ENCODE results near the gene HSPA12B. TPM values are rescaled to one million over a fixed set of nuclear protein-coding genes. Genes with fewer than 3 reads are reported as not detected.
A peak's percentile ranks its signal among the peaks of the same experiment; 100 is the strongest.

HSPA12B gene
- total RNA-seq, 1 donor from 2014 or later = 21.6 TPM

DNA sequence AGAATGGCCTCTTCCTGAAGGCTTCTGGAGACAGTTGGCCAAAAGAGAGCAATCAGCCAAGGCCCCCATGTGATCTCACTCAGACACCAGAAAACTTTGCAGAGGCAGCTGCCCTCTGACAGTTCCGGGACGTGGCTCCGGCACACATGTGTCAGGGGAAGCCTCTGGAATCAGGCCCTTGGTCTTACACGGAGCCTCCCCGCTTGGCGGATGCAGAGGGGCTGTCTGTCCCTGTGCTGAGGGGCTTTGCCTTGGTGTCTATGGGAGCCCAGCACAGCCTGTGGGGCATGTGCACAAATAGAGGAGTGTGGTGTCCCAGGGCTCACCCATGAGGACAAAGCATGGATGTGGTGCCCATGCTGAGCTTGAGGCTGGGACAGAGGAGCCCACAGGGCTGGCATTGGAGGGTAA, 33.9 kb upstream of the HSPA12B start:
- H3K9me3 ChIP-seq = no peaks in the 10 kb centered on the region
- no peak for TF ChIP-seq POLR2AphosphoS5 (IDR thresholded peaks at IDR 0.05; ENCODE audit: insufficient read depth in 1 of 2, low read depth in 1 of 2)
- H3K4me1 ChIP-seq = no peaks in the 10 kb centered on the region
- H3K27ac ChIP-seq = no peak overlapping the region
- intact Hi-C loops (cut with DNase I) = no loop called here
- DNase-seq (ENCODE audit: extremely low spot score in 2 of 2) = no peak
- H3K4me3 ChIP-seq = no peak overlapping the region
- no peaks in the 10 kb centered on the region for H3K27me3 ChIP-seq
- no peaks in the 10 kb centered on the region for H3K36me3 ChIP-seq

DNA sequence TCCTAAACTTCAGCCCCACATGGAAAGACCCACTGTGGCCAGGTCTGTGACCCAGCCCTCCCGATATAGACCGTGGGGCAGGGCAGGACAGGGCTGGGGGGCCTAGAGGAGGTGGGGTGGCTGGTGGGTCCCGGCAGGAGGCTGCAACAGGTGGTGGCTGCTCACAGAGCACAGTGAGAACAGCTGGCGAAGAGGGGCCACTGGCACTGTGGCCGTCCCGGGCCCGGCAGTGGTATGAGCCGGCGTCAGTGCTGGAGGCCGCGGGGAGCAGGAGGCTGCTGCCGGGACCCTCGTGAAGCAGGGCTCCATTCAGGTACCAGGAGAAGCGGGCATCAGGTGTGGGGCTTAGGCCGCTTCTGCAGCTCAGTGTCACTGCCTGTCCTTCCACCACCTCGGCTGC, 33.4 kb upstream of the HSPA12B start:
- Histone ChIP-seq H3K9me3 (no peaks in the 10 kb centered on the region), H3K4me3 (no peak overlapping the region), H3K27ac (no peak overlapping the region), H3K27me3 (no peaks in the 10 kb centered on the region), H3K36me3 (no peaks in the 10 kb centered on the region), H3K4me1 (no peaks in the 10 kb centered on the region)
- TF ChIP-seq, protein P1, sequence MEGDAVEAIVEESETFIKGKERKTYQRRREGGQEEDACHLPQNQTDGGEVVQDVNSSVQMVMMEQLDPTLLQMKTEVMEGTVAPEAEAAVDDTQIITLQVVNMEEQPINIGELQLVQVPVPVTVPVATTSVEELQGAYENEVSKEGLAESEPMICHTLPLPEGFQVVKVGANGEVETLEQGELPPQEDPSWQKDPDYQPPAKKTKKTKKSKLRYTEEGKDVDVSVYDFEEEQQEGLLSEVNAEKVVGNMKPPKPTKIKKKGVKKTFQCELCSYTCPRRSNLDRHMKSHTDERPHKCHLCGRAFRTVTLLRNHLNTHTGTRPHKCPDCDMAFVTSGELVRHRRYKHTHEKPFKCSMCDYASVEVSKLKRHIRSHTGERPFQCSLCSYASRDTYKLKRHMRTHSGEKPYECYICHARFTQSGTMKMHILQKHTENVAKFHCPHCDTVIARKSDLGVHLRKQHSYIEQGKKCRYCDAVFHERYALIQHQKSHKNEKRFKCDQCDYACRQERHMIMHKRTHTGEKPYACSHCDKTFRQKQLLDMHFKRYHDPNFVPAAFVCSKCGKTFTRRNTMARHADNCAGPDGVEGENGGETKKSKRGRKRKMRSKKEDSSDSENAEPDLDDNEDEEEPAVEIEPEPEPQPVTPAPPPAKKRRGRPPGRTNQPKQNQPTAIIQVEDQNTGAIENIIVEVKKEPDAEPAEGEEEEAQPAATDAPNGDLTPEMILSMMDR (IDR thresholded peaks at IDR 0.05) = no peak
- TF ChIP-seq POLR2A (IDR thresholded peaks at IDR 0.05) (no peak), POLR2AphosphoS5 (IDR thresholded peaks at IDR 0.05; ENCODE audit: insufficient read depth in 1 of 2, low read depth in 1 of 2) (no peak)
- intact Hi-C loops (cut with DNase I) = no loop called here
- DNase-seq (ENCODE audit: extremely low spot score in 2 of 2) = no peak

DNA sequence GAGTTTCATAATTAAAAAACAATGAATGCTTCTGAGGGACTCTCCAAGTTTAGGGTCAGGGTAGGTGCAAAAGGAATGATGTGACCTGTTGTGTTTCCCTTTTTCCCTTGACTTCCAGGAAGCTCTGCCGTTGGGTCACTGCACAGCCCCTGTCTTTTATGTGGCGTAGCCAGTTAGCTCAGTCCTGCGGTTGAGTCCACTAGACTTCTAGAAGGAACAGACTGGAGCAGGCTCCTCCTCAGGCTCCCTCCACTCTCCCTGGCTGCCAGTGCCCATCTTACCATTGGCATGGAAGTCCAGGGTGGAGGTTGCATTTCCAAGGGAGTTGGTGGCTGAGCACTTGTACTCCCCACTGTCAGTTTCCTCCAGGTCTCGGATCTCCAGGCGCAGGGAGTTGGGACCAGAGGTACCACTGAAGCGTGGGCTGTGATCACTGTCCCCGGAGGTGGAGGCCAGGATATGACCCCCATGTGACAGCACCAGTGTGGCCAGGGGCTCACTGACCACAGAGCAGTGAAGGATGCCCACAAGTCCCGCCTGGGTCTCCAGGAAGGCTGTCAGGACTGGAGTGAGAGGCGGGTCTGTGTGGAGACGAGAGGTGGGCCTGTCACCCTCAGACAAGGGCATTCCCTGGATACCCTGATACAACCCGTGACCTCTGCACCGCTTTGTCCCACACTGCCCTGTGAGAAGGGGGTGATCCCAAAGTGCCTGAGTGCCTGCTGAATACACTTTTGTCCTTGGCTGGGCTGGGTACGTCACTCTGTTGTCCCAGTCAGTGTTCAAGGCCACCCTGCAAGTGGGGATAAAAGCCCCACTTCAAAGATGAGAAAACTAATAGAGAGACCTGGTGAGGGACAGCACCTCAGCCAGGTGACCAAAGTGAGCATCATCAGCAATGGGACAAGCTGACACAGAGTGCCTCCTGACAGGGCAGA, 31.2 kb upstream of the HSPA12B start:
- no peaks in the 10 kb centered on the region for H3K27me3 ChIP-seq
- H3K4me1 ChIP-seq = no peaks in the 10 kb centered on the region
- H3K27ac ChIP-seq = no peak overlapping the region
- peak in 1 of 2 donors; percentile 84 for DNase-seq (ENCODE audit: extremely low spot score in 2 of 2)
- intact Hi-C loops (cut with DNase I) = no loop called here
- H3K9me3 ChIP-seq = no peaks in the 10 kb centered on the region
- H3K36me3 ChIP-seq = no peaks in the 10 kb centered on the region
- TF ChIP-seq POLR2A (IDR thresholded peaks at IDR 0.05) = no peak
- TF ChIP-seq, protein P1 (IDR thresholded peaks at IDR 0.05) = no peak
- no peak for TF ChIP-seq POLR2AphosphoS5 (IDR thresholded peaks at IDR 0.05; ENCODE audit: insufficient read depth in 1 of 2, low read depth in 1 of 2)
- H3K4me3 ChIP-seq = no peak overlapping the region

DNA sequence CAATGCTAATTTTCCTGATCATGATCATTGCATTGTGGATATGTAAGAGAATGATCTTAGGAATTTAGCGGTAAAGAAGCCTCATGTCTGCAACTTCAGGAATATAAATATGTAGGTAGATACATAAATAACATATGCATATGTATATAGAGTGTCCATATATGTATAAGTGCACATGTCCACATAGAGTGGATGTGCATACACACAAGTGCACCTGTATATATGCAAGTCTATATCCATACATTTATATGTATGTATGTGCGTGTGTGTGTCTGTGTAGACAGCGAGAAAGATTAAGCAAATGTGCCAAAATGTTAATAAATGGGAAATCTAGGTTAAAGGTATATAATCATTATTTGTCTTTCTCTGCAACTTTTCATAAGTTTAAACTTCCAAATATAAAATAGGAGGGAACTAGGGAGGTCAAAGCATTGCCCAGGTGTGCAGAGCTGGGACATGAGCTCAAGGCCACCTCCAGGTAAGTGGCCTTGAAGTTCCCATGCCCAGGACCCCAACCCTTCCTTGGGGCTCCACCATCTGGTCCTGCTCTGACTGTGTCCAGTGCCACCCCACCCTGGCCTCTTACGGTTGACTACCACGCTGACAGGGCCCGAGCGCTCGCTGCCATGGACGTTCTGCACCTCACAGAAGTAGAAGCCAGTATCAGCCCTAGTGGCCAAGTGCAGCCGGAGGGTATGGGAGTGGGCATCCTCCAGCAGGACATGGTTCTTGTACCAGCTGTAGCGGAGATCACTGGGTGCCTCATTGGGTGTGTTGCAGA, 29.7 kb upstream of the HSPA12B start:
- Histone ChIP-seq H3K4me3 (no peak overlapping the region), H3K4me1 (no peaks in the 10 kb centered on the region), H3K36me3 (no peaks in the 10 kb centered on the region), H3K27ac (no peak overlapping the region), H3K9me3 (no peaks in the 10 kb centered on the region), H3K27me3 (no peaks in the 10 kb centered on the region)
- TF ChIP-seq, protein P1 (IDR thresholded peaks at IDR 0.05) = no peak
- TF ChIP-seq POLR2A (IDR thresholded peaks at IDR 0.05) (no peak), POLR2AphosphoS5 (IDR thresholded peaks at IDR 0.05; ENCODE audit: insufficient read depth in 1 of 2, low read depth in 1 of 2) (no peak)
- intact Hi-C loops (cut with DNase I) = no loop called here
- no peak for DNase-seq (ENCODE audit: extremely low spot score in 2 of 2)

DNA sequence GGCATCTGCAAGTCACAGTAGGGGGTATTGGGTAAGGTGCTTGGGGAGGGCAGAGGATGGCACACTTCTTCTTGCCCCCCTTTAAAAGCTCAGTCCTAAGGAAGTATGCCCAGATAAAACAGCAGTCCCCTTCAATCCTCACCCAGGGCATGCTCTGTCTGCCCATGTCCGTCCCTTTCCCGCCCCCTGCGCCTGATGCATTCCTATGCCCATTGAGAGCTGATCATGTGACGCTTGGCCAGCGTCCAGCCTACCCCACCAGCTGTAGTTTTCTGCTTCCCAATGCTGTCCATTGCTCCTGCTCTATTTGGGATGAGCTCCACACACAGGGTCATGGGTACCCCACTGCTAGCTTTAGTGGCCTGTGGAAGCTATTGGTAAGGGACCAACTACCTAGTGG, 28.4 kb upstream of the HSPA12B start:
- Histone ChIP-seq H3K36me3 (no peaks in the 10 kb centered on the region), H3K27ac (no peak overlapping the region), H3K4me3 (no peak overlapping the region), H3K4me1 (no peaks in the 10 kb centered on the region), H3K9me3 (no peaks in the 10 kb centered on the region), H3K27me3 (no peaks in the 10 kb centered on the region)
- intact Hi-C loops (cut with DNase I) = no loop called here
- no peak for DNase-seq (ENCODE audit: extremely low spot score in 2 of 2)
- TF ChIP-seq POLR2A (IDR thresholded peaks at IDR 0.05) (no peak), POLR2AphosphoS5 (IDR thresholded peaks at IDR 0.05; ENCODE audit: insufficient read depth in 1 of 2, low read depth in 1 of 2) (no peak)
- TF ChIP-seq, protein P1 (IDR thresholded peaks at IDR 0.05) = no peak

Measured in vagina (tissue), 2 donors.